Measurements from ENCODE around the gene TF. TPM values are rescaled to one million over a fixed set of nuclear protein-coding genes. Genes with fewer than 3 reads are reported as not detected.

TF gene
- polyA plus RNA-seq, 1 donor (not counting 4 experiments of a cell fraction or from before 2014, with no cell fraction given), result 0.30 TPM

DNA sequence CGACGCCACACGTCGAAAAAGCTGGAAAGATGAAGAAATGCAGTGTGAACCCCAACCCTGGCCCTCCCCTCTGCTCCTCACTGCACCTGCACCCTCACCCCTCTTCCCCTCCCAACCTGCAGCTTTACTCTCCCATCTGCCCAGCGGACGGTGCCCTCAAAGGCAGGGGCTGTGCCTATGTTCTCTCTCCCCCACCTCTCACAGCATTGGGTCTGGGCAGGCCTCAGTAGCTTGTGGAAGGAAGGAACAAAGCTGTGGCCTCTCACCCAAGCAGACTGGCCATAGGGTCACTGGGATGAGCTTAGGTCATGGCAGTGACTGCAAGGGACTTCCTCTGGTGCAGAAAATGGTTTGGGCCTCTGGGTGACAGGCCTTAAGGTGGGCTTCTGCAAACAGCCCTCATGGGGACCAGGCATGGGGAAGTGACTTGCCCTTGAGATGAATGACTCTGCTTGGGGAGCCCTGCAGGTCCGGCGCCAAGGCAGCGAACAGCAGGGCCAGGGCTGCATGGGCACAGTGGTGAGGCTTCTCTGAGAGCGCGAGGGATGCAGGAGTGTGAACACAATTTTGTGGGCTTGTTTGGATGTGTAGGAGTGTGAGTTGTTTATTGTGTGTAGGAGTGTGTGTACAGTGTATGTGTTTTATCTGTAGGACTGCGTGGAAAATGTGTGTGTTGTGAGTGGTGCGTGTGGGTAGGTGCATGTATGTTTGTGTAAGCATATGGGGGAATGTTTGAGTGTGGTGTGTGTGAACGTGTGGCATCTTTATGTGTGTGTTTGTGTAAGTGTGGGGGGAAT is 88.6 kb downstream of the TF start:
- H3K9ac ChIP-seq (ENCODE audit: control insufficient read depth, extremely low read depth, insufficient read depth, low read length), result no peak overlapping the region
- H3K4me1 ChIP-seq (ENCODE audit: control insufficient read depth, extremely low read depth, insufficient read depth, low read length), result no peaks in the 10 kb centered on the region
- dilution Hi-C loops (cut with MboI; ENCODE audit: extremely low pct_ligation_motif_present, low sequenced_read_pairs), result no loop called here
- no peak for FAIRE-seq
- H3K9me3 ChIP-seq (ENCODE audit: control insufficient read depth, low read depth, low read length), result no peaks in the 10 kb centered on the region
- H3K36me3 ChIP-seq (ENCODE audit: control insufficient read depth in 2 of 2, extremely low read depth in 1 of 2, insufficient read depth in 2 of 2, low read length in 2 of 2), result no peaks in the 10 kb centered on the region
- H4K20me1 ChIP-seq (ENCODE audit: control insufficient read depth, extremely low read depth, insufficient read depth, low read length), result no peaks in the 10 kb centered on the region
- no peaks in the 10 kb centered on the region for H3K9me1 ChIP-seq (ENCODE audit: control insufficient read depth, extremely low read depth, insufficient read depth, low read length)
- TF ChIP-seq CTCF (optimal IDR thresholded peaks at IDR 0.05 in 1 of 3, IDR thresholded peaks at IDR 0.05 in 1 of 3, conservative IDR thresholded peaks at IDR 0.05 in 1 of 3; ENCODE audit: extremely low read depth in 1 of 3, insufficient read depth in 2 of 3, low read length in 3 of 3), result no peak
- TF ChIP-seq EZH2 (IDR thresholded peaks at IDR 0.05; ENCODE audit: low read length), result no peak
- H3K4me2 ChIP-seq (ENCODE audit: control insufficient read depth, extremely low read depth, insufficient read depth, low read depth, low read length), result no peak overlapping the region
- peaks cover 4% of the 10 kb centered on the region for H3K27me3 ChIP-seq (ENCODE audit: control insufficient read depth, extremely low read depth, insufficient read depth, low read length)
- H3K79me2 ChIP-seq (ENCODE audit: control insufficient read depth, insufficient read depth, low read length), result no peaks in the 10 kb centered on the region
- no peak for DNase-seq (ENCODE audit: low read depth, low spot score)
- H3K4me3 ChIP-seq (ENCODE audit: control insufficient read depth in 2 of 3, extremely low read depth in 1 of 3, insufficient read depth in 2 of 3, low read depth in 1 of 3, low read length in 3 of 3), result no peak overlapping the region
- no peak overlapping the region for H3K27ac ChIP-seq (ENCODE audit: control insufficient read depth, insufficient read depth, low read length)
- H2AFZ ChIP-seq (ENCODE audit: control insufficient read depth, low read length), result no peak overlapping the region

- H3K4me3 ChIP-seq (ENCODE audit: control insufficient read depth in 2 of 3, extremely low read depth in 1 of 3, insufficient read depth in 2 of 3, low read depth in 1 of 3, low read length in 3 of 3), result no peak overlapping the region
- H3K4me2 ChIP-seq (ENCODE audit: control insufficient read depth, extremely low read depth, insufficient read depth, low read depth, low read length), result no peak overlapping the region
- no peaks in the 10 kb centered on the region for H3K36me3 ChIP-seq (ENCODE audit: control insufficient read depth in 2 of 2, extremely low read depth in 1 of 2, insufficient read depth in 2 of 2, low read length in 2 of 2)
- no peaks in the 10 kb centered on the region for H4K20me1 ChIP-seq (ENCODE audit: control insufficient read depth, extremely low read depth, insufficient read depth, low read length)
- no peak for FAIRE-seq
- H2AFZ ChIP-seq (ENCODE audit: control insufficient read depth, low read length), result no peak overlapping the region
- no peak for TF ChIP-seq EZH2 (IDR thresholded peaks at IDR 0.05; ENCODE audit: low read length)
- TF ChIP-seq CTCF (optimal IDR thresholded peaks at IDR 0.05 in 1 of 3, IDR thresholded peaks at IDR 0.05 in 1 of 3, conservative IDR thresholded peaks at IDR 0.05 in 1 of 3; ENCODE audit: extremely low read depth in 1 of 3, insufficient read depth in 2 of 3, low read length in 3 of 3), result no peak
- no peak for DNase-seq (ENCODE audit: low read depth, low spot score)
- no peaks in the 10 kb centered on the region for H3K9me3 ChIP-seq (ENCODE audit: control insufficient read depth, low read depth, low read length)
- peaks cover 4% of the 10 kb centered on the region for H3K27me3 ChIP-seq (ENCODE audit: control insufficient read depth, extremely low read depth, insufficient read depth, low read length)
- no peak overlapping the region for H3K27ac ChIP-seq (ENCODE audit: control insufficient read depth, insufficient read depth, low read length)
- no peaks in the 10 kb centered on the region for H3K79me2 ChIP-seq (ENCODE audit: control insufficient read depth, insufficient read depth, low read length)
- no peaks in the 10 kb centered on the region for H3K9me1 ChIP-seq (ENCODE audit: control insufficient read depth, extremely low read depth, insufficient read depth, low read length)
- dilution Hi-C loops (cut with MboI; ENCODE audit: extremely low pct_ligation_motif_present, low sequenced_read_pairs), result no loop called here
- no peak overlapping the region for H3K9ac ChIP-seq (ENCODE audit: control insufficient read depth, extremely low read depth, insufficient read depth, low read length)
- H3K4me1 ChIP-seq (ENCODE audit: control insufficient read depth, extremely low read depth, insufficient read depth, low read length), result no peaks in the 10 kb centered on the region
Measured at GRCh38 chr3:133835418-133835743, 89.2 kb downstream of the TF start.
